Stimulated activated memory B cell treated with anti-CD40 and anti-IgM and Interleukin-4, amounts not matched to agents 10 μg/mL and 1 μg/mL and 100 μg/mL, for 72 hours (primary cell): Measurements from ENCODE around the gene CSNK2A1.

Experiments
- ATAC-seq: fragments of 150-1000 bp; cut with Tn5 transposase; 2 replicates; pipeline ENCODE4 v1.10.0; 2021
- H3K27ac Mint-ChIP-seq: one replicate; pipeline ENCODE4 v1.8.0; 2022; ENCODE audit warnings: mild to moderate bottlenecking, mixed read lengths
- H3K27me3 Mint-ChIP-seq: one replicate; pipeline ENCODE4 v1.8.0; 2022; ENCODE audit warnings: mixed read lengths
- H3K36me3 Mint-ChIP-seq: one replicate; pipeline ENCODE4 v1.8.0; 2022; ENCODE audit warnings: mixed read lengths
- H3K4me1 Mint-ChIP-seq: one replicate; pipeline ENCODE4 v1.8.0; 2022; ENCODE audit warnings: mixed read lengths
- H3K4me3 Mint-ChIP-seq: one replicate; pipeline ENCODE4 v1.8.0; 2022; ENCODE audit warnings: mild to moderate bottlenecking, moderate library complexity, mixed read lengths
- H3K9me3 Mint-ChIP-seq: one replicate; pipeline ENCODE4 v1.8.0; 2022; ENCODE audit warnings: mixed read lengths

Gene CSNK2A1

DNA sequence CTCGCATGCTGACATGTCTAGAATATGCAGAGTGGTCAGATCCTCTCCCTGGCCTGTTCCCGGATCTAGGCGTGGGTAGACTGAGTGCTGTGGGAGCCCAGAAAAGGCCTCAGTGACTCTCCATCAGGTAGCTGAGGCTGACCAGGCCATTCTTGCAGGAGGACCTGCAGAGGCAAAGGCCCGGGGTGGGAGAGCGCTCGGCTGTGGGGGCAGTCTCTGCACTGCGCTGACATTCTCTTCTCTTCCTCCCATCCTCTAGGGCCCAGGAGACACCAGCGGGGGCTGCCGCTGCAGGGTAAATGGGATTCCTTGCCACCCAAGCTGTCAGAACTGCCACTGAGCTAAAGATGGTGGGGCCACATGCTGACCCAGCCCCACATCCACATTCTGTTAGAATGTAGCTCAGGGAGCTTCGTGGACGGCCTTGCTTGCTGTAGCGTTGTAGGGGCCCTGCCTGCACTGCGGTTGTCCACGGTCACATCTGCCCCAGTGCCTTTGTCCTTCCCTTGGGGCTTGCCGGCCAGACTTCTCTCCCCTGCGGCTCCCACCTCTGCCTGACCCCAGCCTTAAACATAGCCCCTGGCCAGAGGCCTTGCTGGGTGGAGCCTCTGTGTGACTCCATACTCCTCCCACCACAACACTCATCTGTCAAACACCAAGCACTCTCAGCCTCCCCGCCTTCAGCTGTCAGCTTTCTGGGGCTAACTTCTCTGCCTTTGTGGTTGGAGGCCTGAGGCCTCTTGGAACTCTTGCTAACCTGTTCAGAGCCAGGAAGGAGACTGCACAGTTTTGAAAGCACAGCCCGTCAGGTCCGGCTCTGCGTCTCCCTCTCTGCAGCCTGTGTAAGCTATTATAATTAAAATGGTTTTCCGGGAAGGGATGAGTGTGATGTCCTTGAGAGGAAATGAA is 113.2 kb downstream of the CSNK2A1 start:
- Mint-ChIP-seq H3K27ac (peak overlapping the region; percentile 20), H3K36me3 (peaks cover 43% of the 10 kb centered on the region), H3K9me3 (no peaks in the 10 kb centered on the region), H3K4me1 (peaks cover 42% of the 10 kb centered on the region), H3K27me3 (no peaks in the 10 kb centered on the region), H3K4me3 (no peak overlapping the region)
- ATAC-seq: no peak

- H3K9me3 Mint-ChIP-seq: no peaks in the 10 kb centered on the region
- H3K36me3 Mint-ChIP-seq: peaks cover 53% of the 10 kb centered on the region
- H3K4me1 Mint-ChIP-seq: peaks cover 26% of the 10 kb centered on the region
- no peak overlapping the region for H3K27ac Mint-ChIP-seq
- no peaks in the 10 kb centered on the region for H3K27me3 Mint-ChIP-seq
- no peak for ATAC-seq
- H3K4me3 Mint-ChIP-seq: no peak overlapping the region
Measured at GRCh38 chr20:428658-429200, 114.9 kb downstream of the CSNK2A1 start.

- peaks cover 19% of the 10 kb centered on the region for H3K4me1 Mint-ChIP-seq
- H3K4me3 Mint-ChIP-seq: no peak overlapping the region
- H3K9me3 Mint-ChIP-seq: no peaks in the 10 kb centered on the region
- no peaks in the 10 kb centered on the region for H3K27me3 Mint-ChIP-seq
- H3K36me3 Mint-ChIP-seq: peaks cover 56% of the 10 kb centered on the region
- no peak overlapping the region for H3K27ac Mint-ChIP-seq
- ATAC-seq: no peak
Measured at GRCh38 chr20:427849-428657, 115.5 kb downstream of the CSNK2A1 start.

DNA sequence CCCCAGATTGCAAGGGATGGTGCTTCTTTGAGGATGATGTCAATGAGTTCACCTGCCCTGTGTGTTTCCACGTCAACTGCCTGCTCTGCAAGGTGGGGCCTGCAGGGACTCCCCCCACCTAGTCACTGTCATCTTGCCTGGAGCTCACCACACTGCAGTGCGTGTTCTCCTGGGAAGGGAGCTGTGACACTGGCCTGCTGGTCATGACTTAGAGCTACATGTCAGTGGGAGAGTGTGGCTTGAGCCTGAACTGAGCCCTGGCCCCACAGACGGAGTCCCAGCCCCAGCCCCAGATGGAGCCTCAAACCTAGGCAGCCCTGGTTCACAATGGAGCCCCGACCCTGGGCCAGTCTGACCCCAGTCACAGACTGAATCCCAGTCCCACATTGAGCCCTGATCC is 116.2 kb downstream of the CSNK2A1 start:
- Mint-ChIP-seq H3K4me1 (peaks cover 13% of the 10 kb centered on the region), H3K4me3 (no peak overlapping the region), H3K27me3 (no peaks in the 10 kb centered on the region), H3K9me3 (no peaks in the 10 kb centered on the region), H3K27ac (no peak overlapping the region), H3K36me3 (peaks cover 55% of the 10 kb centered on the region)
- no peak for ATAC-seq

DNA sequence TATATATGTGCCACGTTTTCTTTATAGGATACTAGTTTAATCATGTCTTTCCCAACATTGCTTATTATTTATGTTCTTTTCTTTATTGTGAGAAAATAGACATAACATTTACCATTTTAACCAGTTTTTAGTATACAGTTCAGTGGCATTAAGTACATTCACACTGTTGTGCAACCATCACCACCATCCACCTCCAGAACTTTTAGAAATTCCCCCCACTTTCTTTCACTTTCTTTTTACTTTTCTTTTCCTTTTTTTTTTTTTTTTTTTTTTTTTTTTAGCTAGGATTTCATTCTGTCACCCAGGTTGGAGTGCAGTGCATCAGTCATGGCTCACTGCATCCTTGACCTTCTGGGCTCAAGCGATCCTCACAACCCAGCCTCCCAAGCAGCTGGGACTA is 117.0 kb downstream of the CSNK2A1 start:
- H3K27ac Mint-ChIP-seq: no peak overlapping the region
- no peaks in the 10 kb centered on the region for H3K9me3 Mint-ChIP-seq
- H3K36me3 Mint-ChIP-seq: peaks cover 60% of the 10 kb centered on the region
- H3K4me3 Mint-ChIP-seq: no peak overlapping the region
- ATAC-seq: no peak
- peaks cover 10% of the 10 kb centered on the region for H3K4me1 Mint-ChIP-seq
- H3K27me3 Mint-ChIP-seq: no peaks in the 10 kb centered on the region
